HuH-7 (cell line): ENCODE results near the gene ISG20L2.
A peak's percentile ranks its signal among the peaks of the same experiment; 100 is the strongest.

Experiments
- DNase-seq: peaks from one replicate; pipeline ENCODE4 v3.0.0; 2011; ENCODE audit warnings: low spot score

ISG20L2 gene

DNA sequence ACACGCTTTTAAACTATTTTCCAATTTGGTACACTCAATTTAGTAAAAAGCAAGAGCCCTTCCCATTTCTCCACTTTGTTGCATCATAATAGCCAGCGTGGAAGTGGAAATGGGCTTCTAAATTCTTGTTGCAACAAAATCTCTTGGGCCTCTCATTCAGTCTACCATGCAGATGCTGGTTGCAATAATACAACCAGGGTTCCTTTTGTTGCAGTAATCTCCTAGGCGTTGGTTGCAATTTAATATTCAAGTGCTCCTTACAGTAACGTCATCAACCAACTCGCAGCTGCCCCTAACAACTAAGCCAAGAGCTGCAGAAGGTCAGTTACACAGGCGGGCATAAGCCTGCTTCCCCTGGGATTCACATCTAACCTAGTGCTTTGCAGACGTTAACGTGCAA is 25.7 kb upstream of the ISG20L2 start:
- DNase-seq, result no peak

DNA sequence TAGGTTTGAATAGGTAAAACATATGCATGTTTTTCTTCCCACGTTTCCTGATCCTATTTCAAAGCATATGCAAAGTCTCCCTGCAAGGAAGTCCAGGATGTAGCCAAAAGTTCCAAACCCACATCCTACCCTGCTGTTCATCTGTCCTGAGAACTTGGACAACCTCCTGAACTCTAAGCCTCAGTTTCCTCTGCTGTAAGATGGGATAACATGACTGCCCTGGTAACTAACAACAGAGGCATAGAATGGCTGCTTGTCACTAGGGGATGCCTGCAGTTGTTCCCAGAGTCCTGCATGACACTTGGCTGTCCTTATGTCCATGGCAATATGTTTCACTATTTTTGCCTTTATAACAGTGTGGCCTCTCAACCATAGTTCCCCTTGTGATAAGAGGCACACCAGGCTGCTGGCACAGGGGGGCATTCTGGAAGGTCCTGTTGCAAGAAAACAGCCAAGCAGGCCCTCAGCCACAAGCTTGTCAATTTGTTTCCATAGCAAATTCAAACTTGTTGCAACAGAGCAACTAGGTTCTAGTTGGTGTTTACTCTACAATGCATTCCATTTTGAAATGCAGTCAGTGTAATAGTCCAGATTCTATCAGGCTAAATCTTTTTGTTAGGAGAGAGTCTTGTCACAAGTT is 24.4 kb upstream of the ISG20L2 start:
- peak; percentile 23 for DNase-seq

DNA sequence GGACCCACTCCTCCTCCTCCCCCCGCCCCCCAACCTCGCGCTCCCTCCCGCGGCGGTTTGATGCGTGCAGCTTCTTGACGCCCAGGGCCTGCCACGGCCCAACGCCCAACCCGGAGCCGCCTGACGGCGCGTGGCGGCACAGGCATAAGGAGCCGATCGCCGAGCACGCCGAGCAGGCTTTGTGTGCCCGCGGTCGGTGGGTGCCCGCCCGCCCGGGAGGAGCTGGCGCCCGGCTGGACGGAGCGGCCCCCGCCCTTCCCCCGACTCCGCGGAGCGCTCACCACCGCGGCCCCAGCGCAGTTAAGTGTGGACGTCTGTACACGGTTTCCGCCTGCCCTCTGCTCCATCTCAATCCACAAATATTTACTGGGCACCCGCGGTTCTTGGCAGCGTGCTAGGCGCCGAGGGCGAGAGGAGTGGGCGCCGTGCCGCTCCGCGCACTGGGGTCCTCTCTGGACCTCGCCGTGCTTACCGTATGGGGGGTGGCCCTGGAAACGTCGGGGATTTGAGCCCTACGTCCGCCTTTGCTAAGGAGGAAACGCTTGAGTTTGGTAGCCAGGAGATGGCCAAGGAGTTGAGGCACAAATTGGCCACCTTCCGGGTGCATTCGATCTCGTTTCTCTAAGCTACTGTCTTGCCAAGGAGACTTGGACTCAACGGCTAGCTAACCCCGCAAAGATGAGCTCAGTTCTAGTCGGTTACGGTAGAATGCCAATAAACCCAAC is 23.4 kb upstream of the ISG20L2 start:
- peak; percentile 97 for DNase-seq

DNA sequence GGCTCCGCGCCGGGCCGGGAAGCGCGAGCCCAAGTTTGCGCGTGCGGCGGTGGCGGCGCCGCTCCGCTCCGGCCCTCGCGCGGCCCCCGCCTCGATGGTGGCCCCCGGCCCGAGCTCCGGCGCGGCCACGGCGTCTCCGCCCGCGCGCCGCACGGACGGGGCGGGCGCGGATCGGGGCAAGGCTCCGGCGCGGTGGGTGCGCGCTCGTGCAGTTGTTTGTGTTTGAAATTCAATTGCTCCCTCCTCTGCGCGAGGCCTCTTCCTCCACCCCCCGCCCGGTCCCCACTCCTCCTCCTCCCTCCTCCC is 22.8 kb upstream of the ISG20L2 start, which contains the start of gene HDGF:
Gene HDGF (minus strand): TSS at position 225 of the 306 bp plus-strand sequence. CDS start 246 bp downstream, outside the sequence.
- DNase-seq, result no peak

DNA sequence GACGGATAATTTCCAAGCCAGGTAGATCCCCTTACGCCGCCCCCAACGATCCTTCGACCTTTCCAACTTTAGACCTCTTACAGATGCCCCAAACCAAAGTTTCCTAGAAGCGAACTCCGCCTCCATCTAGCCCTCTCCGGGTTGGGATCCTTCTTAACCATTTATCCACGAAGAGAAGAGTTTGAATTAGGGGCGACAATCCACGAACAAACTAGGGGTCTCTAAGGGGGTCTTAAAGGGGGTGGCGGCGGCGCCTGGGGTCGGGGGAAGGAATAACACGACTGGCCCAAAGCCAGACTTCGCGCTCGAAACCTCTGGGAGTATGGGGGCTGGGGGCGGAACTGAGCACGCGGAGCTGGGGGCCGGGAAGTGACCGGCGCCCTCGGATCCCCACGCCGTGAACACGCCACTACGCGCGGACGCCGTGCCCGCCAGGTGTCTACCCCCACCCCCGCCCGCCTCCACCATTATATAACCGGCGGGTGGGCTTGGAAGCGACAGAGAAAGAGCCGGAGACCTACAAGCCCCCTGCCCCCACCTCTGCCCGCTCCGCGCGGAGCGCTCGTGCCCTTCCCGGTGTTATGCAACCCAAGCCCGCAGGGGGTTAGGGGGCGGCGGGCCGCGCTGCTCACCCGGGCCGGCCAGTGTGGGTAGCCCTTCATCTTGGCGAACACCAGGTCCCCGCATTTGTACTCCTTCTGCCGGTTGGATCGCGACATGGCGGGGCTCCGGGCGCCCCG is 22.3 kb upstream of the ISG20L2 start:
- peak; percentile 40 for DNase-seq

DNA sequence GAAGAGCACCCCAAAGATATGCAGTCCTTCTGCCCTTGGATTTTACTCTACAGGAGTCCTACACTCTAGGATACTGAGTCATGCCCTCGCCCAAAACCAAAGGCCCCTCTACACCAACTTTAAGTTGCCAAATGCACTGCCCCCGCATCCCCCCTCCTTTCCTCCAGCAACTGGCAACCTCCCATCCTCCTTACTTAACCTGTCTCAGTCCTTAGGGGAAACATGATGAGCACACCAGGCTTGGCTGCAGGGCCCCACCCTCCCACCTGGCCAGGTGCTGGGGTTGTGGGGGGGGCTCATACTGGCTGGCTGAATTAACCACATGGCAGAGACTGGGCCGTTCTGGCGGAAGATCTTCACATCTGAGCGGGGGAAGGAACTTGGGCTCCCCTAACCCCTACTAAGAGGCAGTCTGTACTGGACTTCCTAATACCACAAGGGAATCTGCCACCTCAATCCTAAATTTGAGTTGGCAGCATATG is 21.7 kb upstream of the ISG20L2 start:
- DNase-seq, result peak; percentile 15

DNA sequence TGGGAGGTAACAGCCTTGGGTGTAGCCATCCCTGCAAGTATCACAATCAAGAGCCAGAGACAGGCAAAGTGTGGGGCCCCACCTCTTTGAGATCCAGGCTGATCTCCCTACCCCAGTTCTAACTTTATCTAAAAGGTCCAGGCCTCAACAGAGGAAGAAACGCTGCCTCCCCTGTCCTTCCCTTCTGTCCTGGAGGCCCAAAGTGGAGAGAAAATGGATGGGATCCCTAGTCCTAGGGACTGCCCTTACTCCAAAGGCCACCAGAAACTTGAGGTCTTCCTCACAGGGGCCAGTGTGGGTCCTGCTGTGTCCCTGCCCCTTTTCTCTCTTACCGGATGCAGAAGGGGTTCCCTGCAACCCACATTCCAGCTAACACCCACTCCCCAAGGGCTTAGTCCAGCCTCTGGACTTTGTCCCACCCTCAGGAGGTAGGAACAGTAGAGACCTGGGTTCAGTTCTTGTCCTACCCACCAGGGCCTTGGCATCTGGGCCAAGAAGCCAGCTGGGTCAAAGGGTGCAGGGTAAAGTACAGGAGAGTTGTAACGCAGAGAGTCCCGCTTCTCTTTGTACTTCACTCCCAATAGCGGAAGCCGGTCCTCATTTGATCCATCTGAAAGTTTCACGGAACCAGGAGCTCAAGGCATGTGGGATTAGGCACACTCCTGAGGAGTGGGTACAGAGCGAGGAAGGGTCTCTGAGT is 21.0 kb upstream of the ISG20L2 start:
- DNase-seq, result peak; percentile 25

DNA sequence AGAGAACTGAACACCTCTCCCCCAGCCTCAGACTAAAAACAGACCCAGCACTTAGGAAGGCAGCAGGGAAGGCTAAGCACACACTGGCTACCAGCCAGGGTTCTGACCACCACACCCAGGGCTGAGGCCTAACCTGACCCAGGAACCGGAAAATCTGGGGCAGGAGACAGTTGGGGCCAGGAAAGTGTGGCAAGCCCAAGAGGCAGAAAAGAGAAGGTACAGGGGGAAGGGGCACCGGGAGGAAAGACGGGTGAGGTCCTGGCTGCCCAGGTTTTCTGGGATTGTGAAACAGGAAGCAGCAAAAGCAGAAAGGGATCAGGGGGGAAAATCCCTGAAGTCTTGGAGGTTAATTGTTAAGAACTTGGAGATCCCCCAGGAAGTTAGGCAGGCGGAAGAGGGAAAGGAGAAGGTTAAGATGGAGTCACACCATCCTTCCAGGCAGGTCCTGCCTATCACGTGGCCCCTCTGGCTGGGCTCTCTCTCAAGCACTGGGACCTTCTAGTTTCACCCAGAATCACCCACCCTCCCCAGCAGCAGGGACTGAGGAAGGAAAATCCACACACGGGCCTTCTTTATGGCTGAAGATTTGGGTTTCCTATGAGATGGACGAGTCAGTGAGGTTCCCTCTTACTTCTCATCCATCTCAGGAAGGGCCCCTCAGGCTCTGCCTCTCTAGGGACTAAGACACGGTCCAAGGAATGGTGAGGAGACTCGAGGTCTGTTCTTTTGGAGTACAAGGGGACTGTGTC is 20.3 kb upstream of the ISG20L2 start:
- peak; percentile 30 for DNase-seq

DNA sequence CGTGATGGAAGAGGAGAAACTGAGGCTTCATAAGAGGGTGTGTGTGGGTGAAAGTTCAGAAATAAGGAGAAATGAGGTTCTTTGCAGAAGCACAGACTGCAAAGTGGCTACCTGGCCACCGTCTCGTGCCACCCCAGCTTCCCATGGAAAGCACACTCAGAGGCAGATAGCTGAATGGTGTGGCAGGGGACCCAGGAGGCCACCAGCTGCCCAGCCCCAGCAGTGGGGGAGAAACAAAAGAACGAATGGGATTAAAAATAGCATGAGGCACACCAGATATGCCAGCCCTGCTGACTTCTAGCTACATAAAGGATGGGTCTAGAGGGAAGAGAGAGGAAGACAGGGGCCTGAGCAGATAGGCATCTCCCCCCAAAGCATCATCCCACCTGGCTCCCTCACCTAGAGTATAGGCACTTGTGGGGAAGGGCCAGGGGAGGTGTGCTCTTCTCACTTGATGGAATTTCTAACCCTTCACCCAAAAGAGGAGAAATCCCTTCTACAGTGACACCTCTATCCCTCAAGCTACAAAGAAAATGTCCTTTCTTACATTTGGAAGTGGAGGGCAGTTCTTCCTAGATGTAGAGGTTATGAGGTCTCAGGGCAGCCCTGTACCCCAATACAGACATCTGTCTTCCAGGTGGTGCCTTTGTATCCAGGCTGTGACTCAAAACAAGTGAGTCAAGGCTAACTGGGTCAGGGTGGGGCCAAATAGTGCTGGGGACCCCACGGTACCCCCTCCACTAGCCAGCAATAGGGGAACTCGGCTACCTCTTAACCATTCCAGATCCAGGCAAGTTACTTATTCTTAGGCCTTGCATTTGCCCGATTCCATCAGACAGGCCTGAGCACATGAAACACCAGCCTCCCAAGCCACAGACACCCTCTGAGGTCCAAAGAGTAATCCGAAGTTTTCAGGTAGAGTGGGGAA is 19.4 kb upstream of the ISG20L2 start:
- no peak for DNase-seq

DNA sequence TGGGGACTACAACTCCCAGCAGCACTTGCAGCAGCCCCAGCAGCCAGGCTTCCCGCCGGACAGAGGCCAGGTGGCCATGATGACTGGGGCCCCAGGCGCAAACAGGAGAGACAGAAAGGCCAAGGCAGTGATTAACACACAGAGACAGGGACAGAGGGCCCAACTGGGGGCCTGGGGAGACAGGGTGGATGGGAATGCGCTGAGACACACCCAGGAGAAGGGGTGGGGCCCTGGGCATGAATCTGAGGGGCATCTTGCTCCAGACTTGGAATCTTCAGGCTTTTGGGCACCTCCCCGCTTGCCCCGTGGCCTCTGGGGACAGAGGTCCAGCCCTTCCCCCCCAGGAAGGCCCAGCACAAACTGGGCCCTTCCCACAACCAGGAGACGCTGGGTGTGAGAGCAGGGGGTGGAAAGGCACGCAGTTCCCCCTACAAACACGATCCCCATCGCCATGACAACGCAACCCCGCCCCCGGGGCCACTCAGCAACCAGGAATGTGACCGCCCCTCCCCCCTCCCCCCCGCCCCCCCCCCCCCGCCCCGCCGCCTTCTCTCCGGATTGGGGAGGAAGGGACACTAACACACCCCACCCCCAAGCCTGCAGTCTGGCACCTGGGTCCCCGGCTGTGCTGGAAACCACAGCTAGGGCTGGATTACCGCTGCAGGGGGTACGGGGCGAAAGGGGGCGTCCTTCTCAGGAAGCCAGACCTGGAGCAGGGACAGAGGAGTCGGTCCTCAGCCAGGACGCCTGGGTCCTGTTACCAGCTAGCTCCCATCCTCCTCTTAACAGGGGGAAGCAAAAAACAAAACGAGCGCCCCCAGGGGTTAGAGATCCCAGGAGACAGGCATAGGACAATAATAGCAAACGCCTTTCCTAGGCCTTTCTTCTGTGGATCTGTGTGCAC is 18.4 kb upstream of the ISG20L2 start:
- DNase-seq, result peak; percentile 89

DNA sequence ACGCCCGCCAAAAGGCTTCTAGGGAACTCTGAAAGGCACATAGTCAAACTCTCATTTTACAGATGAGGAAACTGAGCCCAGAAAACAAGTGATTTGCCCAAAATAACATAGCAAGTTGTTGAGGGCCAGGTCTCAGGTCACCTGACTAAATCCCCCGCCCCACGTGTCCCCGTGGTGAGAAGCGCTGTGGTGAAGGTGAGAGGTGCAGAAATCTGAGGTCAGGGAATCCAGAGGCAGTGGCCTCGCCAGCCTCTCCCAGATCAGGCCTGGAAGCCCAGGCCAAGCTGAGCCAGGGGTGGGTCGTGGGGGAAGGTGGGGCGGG is 17.8 kb upstream of the ISG20L2 start:
- no peak for DNase-seq

DNA sequence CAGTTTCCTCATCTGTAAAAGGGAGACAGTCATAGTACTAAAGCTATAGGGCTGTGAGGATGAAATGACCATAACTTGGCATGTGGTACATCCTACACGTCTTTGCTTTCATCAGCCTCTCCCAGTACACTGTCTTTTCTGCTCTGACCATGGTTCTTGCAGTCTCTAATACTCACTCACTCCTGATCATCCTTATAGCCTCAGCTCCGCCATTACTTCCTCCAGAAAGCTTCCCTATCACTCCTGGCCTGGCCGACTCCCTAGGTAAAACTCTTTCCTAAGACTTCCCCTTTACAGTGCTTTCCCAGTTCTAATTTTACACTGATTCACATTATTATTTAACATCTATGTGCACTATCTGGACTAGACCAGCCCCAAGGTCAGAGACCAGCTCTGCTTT is 17.3 kb upstream of the ISG20L2 start:
- DNase-seq, result no peak

DNA sequence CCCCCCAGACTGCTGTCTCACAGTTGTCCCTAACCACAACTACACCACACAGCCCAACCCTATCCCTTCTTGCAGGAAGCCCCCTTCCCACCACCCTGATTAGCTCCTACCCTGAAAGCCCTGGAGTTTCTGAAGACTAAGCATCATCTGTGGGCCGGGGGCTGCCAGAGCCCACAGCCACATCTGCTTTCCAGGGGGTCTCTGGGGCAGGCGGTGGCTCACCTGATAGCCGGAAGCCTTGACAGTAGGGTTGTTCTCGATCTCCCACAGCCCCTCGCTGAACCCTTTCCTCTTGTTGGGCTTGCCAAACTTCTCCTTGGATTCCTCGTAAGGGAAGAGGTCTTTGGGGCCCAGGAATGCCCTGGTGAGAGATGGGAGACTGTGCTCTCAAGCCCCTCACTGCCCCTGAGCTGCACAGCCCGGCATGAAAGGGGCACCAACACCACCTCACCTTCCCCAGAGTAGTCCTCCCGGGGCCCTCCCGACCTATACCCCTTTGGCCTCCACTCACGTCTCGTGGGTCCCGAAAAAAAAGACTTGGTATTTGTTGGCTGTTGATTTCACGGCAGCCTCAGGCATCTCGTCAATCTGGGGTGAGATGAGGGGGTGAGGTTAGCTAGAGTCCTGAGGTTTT is 16.3 kb upstream of the ISG20L2 start:
- DNase-seq, result no peak

DNA sequence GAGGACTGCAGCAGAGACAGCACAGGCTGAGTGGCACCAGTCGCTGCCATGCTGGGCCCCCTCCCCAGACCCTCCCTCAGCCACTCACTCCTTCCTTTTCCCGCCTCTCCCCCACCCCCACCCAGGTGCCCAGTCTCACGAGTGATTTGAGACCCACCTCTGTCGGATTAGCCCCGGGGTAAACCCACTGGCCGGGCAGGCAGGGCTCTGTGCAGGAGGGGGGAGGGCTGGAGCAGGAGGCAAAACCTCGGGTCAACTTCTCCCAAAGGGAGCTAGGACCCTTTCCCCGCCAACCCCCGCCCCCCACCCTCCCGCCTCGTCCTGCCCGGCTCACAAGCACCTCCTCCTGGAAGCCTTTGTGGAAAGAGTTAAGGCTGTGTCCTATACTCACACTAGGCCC is 15.8 kb upstream of the ISG20L2 start:
- no peak for DNase-seq

DNA sequence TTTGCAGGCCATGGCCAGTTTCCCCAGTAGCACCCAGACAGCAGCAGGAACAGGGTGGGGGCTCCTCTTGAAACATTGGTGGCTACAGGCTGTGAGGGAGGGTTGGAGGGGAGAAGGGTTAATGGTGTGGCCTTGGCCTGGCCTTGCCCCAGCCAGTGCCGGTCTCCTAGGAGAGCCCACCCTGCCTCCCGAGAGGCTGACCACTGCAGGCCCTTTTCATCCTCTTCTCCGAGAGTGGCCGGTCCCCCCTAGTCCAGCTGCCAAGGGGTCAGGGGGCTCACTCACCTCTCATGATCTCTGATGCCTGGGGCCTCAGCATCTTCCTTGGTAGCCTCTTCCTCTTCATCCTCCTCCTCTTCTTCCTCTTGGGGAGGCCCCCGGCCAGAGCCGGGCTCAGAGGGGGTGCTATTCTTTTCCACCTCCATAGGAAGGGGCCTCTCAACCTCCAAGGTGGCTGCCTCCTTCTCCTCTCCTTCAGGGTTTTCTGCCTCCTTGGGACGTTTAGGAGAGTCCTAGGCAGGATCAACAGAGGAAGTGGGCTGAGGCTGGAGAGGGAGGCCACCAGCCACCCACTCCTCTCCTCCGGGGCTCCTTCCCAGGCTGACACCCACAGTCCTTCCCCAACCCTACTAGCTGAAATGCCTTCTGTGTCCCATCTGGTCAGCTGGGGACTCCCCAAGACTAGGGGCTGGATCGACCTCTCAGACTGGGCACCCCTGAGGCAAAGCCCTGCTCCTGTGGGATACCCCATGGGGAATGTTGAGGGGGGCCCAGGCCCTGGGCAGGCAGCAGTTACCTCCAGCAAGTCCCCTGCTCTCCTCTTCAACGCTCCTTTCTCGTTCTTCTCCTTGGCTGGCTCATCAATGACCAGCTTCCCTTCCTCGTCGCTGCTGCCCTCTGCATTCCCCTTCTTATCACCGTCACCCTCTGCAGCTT is 15.1 kb upstream of the ISG20L2 start:
- DNase-seq, result no peak

DNA sequence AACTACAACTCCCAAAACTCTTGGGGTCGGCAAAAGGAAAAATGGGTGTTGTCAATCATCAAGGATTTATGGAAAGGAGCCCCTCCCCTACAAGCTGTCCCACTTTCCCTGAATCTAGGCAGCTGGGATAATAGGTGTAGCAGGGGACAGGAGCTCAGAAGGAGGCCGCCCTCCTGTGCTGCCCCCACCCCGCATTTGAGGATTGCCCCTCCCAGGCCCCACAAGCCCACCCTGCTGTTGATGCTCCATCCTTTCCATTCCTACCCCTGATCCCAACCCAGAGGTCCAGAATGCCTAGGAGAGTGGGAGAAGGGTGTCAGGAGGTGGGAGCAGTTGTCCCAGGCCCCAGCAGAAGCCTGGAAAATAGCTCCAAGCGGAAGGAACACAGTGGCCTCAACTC is 14.2 kb upstream of the ISG20L2 start:
- no peak for DNase-seq

DNA sequence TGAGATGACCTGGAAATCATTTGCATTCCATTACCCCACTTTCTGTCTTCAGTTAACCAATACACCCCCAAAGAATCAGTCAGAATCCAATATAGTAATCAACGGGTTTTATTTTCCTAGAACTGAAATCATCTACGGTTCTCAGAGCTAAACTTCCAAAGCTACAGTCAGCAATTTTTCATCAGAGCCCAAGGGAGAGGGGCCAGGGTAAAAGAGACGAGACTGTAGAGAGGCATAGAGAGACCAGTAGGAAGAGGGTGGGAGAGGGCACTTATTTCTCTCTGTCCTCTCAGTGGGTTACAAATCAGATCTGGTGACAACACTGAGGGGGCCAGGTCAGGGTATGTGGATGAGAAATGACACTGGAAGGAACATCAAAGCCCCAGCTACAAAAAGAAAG is 13.5 kb upstream of the ISG20L2 start:
- no peak for DNase-seq

DNA sequence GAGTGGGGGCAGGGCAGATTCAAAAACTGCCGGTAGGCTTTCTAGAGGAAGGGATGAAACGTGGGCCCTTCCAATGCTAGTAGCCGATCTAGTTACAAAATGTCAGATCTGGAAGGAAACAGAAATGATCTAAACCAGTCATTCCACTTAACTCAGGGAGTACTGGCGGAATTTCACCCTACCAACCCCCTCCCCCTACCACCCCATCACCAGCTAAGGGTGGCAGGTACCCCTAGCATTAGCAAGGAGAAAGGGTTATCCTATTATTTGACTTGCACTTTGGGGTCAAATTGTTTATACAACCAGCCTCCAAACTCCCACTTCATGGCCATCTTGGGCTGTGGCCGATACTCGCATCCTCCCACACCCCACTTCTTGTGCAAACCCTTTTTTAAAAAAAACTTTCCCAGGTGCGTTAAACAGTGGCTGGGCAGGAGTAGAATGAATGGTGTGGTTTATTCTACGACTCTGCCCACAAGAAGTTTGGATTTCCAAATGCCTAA is 13.0 kb upstream of the ISG20L2 start:
- DNase-seq, result no peak
